Mucosa of stomach (tissue), 1 donor: ENCODE results near the gene PHACTR4.
"Not testable (repeated sequence)": the region's sequence is repeated elsewhere in the genome, so short reads cannot be mapped to it uniquely, and the experiment has no call there.

ENCODE experiments used
- H3K27me3 ChIP-seq: one replicate; pipeline ENCODE4 v1.7.0; 2013; ENCODE audit warnings: mild to moderate bottlenecking, low read length; ENCODE audit not compliant: control insufficient read depth, insufficient read depth
- H3K36me3 ChIP-seq: one replicate; pipeline ENCODE4 v1.7.0; 2013; ENCODE audit warnings: low read length; ENCODE audit not compliant: control insufficient read depth, insufficient read depth
- H3K4me1 ChIP-seq: one replicate; pipeline ENCODE4 v1.7.0; 2013; ENCODE audit warnings: mild to moderate bottlenecking, low read length; ENCODE audit not compliant: control insufficient read depth, insufficient read depth
- H3K4me3 ChIP-seq: one replicate; pipeline ENCODE4 v1.7.0; 2013; ENCODE audit warnings: low read length
- H3K9ac ChIP-seq: one replicate; pipeline ENCODE4 v1.7.0; 2013; ENCODE audit warnings: mild to moderate bottlenecking, low read length, moderate library complexity
- H3K9me3 ChIP-seq: one replicate; pipeline ENCODE4 v1.7.0; 2013; ENCODE audit warnings: mild to moderate bottlenecking, low read length, moderate library complexity; ENCODE audit not compliant: control insufficient read depth
- donor health status: Pancreatic carcinoma.

PHACTR4 gene

DNA sequence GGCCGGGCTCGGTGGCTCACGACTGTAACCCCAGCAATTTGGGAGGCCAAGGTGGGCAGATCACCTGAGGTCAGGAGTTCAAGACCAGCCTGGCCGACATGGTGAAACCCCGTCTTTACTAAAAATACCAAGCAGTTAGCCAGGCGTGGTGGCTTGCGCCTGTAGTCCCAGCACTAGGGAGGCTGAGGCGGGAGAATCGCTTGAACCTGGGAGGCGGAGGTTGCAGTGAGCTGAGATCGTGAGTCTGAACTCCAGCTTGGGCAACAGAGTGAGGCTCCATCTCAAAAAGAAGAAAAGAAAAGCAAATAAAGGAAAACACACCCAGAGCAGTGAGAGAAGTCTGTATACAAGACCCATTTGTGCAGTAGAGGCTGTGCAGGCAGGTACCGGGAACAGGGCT is 151.3 kb downstream of the PHACTR4 start:
- H3K36me3 ChIP-seq, H3K4me3 ChIP-seq, H3K27me3 ChIP-seq, H3K9me3 ChIP-seq, H3K9ac ChIP-seq: not testable (repeated sequence)
- H3K4me1 ChIP-seq = peaks cover 15% of the 10 kb centered on the region

GRCh38 chr1:28521502-28522164 is 152.1 kb downstream of the PHACTR4 start:
- peaks cover 15% of the 10 kb centered on the region for H3K4me1 ChIP-seq
- H3K36me3 ChIP-seq = no peaks in the 10 kb centered on the region
- H3K27me3 ChIP-seq = no peaks in the 10 kb centered on the region
- H3K4me3 ChIP-seq = no peak overlapping the region
- H3K9ac ChIP-seq = no peak overlapping the region
- H3K9me3 ChIP-seq = no peaks in the 10 kb centered on the region

DNA sequence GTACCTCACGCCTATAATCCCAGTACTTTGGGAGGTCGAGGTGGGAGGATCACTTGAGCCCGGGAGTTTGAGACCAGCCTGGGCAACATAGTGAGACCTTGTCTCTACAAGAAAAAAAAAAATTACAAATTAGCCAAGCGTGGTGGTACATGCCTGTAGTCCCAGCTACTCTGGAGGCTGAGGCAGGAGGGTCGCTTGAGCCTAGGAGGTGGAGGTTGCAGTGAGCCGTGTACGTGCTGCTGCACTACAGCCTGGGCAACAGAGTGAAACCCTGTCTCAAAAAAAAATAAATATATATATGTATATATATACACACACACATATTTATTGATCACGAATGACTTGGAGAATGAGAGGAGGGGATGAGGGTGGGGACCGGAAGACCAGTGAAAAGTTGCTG is 153.0 kb downstream of the PHACTR4 start:
- H3K36me3 ChIP-seq, H3K4me3 ChIP-seq, H3K9ac ChIP-seq, H3K9me3 ChIP-seq, H3K27me3 ChIP-seq: not testable (repeated sequence)
- H3K4me1 ChIP-seq = peaks cover 14% of the 10 kb centered on the region

DNA sequence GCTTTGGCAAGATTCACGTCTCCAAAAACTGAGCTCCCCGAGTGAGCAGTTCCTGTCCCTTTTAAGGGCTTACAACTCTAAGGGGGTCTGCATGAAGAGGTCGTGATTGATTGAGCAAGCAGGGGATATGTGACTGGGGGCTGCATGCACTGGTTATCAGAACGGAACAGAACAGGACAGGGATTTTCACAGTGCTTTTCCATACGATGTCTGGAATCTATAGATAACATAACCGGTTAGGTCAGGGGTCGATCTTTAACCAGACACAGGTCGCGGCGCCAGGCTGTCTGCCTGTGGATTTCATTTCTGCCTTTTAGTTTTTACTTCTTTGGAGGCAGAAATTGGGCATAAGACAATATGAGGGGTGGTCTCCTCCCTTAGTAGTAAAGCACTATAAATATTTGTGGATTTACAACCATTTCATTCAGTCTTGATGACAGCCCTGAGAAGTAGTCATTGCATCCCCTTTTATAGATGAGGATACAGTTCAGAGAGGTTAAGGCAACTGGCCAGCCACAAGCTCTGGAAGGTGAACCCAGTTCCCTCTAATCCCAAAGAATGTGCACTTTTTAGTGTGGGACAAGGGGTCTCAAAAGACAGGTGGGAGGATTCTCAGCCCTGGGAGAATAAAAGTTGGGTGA is 155.6 kb downstream of the PHACTR4 start:
- not testable (repeated sequence) for H3K27me3 ChIP-seq, H3K9ac ChIP-seq, H3K9me3 ChIP-seq, H3K36me3 ChIP-seq, H3K4me3 ChIP-seq, H3K4me1 ChIP-seq

DNA sequence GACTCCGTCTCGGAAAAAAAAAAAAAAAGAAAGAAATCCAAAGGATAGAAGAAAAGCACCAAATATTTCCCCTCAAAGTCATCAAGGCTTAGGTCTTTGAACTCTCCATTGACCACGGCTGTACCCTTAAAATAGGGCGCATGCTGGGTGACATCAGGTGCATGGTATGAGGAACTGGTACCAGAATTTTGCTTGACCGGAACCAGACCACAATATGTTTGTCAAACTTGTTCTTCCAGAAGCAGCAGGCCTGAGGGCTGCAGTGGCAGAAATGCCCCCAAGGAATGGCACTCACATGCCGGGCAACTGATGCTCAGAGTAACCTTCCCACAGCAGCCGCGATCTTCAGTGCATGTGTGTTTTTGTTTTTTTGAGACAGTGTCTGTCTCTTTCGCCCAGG is 157.3 kb downstream of the PHACTR4 start:
- H3K4me3 ChIP-seq = no peak overlapping the region
- H3K27me3 ChIP-seq = no peaks in the 10 kb centered on the region
- H3K9me3 ChIP-seq = no peaks in the 10 kb centered on the region
- H3K9ac ChIP-seq = no peak overlapping the region
- no peaks in the 10 kb centered on the region for H3K4me1 ChIP-seq
- H3K36me3 ChIP-seq = no peaks in the 10 kb centered on the region

DNA sequence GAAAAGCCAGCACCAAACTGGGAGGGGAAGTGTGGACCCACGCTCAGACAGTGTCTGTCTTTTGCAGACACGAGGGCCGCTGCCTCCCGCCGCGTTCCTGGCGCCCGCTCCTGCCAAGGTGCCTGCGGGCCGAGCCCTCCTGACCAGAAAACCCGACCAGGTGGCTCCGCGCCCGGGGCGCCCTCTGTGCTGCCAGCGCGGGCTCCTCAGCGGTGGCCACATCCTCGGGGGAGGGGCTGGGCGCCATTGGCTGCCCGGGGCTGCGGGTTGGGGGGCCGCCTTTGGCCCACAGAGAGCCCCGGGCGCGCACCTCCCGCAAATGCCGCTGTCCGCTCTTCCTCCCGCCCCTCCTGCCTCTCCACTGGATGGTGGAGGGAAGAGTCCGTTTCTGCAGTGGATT is 160.9 kb downstream of the PHACTR4 start:
- Histone ChIP-seq H3K9ac (no peak overlapping the region), H3K27me3 (no peaks in the 10 kb centered on the region), H3K36me3 (no peaks in the 10 kb centered on the region), H3K9me3 (no peaks in the 10 kb centered on the region), H3K4me3 (no peak overlapping the region), H3K4me1 (no peaks in the 10 kb centered on the region)

GRCh38 chr1:28534671-28535070 is 165.1 kb downstream of the PHACTR4 start:
- no peaks in the 10 kb centered on the region for H3K36me3 ChIP-seq
- no peaks in the 10 kb centered on the region for H3K27me3 ChIP-seq
- H3K9me3 ChIP-seq = no peaks in the 10 kb centered on the region
- H3K4me3 ChIP-seq = no peak overlapping the region
- no peak overlapping the region for H3K9ac ChIP-seq
- H3K4me1 ChIP-seq = no peaks in the 10 kb centered on the region

DNA sequence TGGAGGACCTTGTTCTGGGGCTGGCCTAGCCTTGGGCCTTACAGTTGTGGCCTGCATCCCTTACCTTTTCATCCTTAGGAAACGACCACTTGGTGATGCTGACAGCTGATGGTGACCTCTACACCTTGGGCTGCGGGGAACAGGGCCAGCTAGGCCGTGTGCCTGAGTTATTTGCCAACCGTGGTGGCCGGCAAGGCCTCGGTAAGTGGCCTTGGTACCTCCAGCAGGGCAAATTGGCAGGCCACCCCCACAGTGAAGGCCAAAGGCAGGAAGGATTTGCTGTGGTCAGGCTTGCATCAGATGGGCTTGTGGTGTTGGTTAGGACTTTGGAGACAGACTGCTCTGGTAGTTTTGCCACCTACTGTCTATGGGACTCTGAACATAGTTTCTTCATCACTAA is 165.6 kb downstream of the PHACTR4 start:
- Histone ChIP-seq H3K36me3 (no peaks in the 10 kb centered on the region), H3K4me3 (no peak overlapping the region), H3K27me3 (no peaks in the 10 kb centered on the region), H3K4me1 (no peaks in the 10 kb centered on the region), H3K9ac (no peak overlapping the region), H3K9me3 (no peaks in the 10 kb centered on the region)

GRCh38 chr1:28537457-28538199 is 168.1 kb downstream of the PHACTR4 start:
- H3K27me3 ChIP-seq = no peaks in the 10 kb centered on the region
- no peaks in the 10 kb centered on the region for H3K4me1 ChIP-seq
- no peaks in the 10 kb centered on the region for H3K36me3 ChIP-seq
- H3K9me3 ChIP-seq = no peaks in the 10 kb centered on the region
- no peak overlapping the region for H3K9ac ChIP-seq
- H3K4me3 ChIP-seq = no peak overlapping the region

- Histone ChIP-seq H3K9ac (no peak overlapping the region), H3K27me3 (no peaks in the 10 kb centered on the region)
These were observed 168.7 kb downstream of the PHACTR4 start for GRCh38 chr1:28538286-28538685.

GRCh38 chr1:28540651-28541050 is 171.1 kb downstream of the PHACTR4 start:
- H3K9me3 ChIP-seq = no peaks in the 10 kb centered on the region
- H3K27me3 ChIP-seq = no peaks in the 10 kb centered on the region
- H3K4me1 ChIP-seq = no peaks in the 10 kb centered on the region
- no peaks in the 10 kb centered on the region for H3K36me3 ChIP-seq
- no peak overlapping the region for H3K9ac ChIP-seq
- no peak overlapping the region for H3K4me3 ChIP-seq

More at GRCh38 chr1:28538286-28538685, 168.7 kb downstream of the PHACTR4 start:
- Histone ChIP-seq H3K4me1 (no peaks in the 10 kb centered on the region), H3K36me3 (no peaks in the 10 kb centered on the region), H3K9me3 (no peaks in the 10 kb centered on the region), H3K4me3 (no peak overlapping the region)

GRCh38 chr1:28541414-28542015 is 172.0 kb downstream of the PHACTR4 start:
- not testable (repeated sequence) for H3K36me3 ChIP-seq, H3K4me3 ChIP-seq, H3K27me3 ChIP-seq, H3K9me3 ChIP-seq, H3K4me1 ChIP-seq, H3K9ac ChIP-seq
